Measurements from ENCODE around the gene PKHD1.

DNA sequence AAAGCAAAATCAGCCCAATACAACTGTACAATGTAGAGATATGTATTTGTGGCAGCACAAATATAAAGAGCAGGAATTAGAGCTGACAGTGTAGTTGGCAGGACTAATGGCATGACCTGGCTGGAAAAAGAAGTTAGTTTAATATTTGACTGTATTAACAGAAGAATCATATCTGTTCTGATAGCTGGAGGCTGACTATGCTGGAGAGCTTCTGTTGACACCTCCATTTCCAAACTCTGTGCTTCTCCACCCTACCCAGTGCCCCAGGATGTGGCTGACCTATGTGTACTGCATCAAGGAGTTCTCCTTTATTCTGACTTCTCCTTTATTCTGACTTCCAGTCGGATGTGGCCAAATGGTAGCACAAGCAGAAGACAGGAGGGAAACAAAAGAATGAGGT, 299.3 kb downstream of the PKHD1 start:
- TF ChIP-seq, protein P1, sequence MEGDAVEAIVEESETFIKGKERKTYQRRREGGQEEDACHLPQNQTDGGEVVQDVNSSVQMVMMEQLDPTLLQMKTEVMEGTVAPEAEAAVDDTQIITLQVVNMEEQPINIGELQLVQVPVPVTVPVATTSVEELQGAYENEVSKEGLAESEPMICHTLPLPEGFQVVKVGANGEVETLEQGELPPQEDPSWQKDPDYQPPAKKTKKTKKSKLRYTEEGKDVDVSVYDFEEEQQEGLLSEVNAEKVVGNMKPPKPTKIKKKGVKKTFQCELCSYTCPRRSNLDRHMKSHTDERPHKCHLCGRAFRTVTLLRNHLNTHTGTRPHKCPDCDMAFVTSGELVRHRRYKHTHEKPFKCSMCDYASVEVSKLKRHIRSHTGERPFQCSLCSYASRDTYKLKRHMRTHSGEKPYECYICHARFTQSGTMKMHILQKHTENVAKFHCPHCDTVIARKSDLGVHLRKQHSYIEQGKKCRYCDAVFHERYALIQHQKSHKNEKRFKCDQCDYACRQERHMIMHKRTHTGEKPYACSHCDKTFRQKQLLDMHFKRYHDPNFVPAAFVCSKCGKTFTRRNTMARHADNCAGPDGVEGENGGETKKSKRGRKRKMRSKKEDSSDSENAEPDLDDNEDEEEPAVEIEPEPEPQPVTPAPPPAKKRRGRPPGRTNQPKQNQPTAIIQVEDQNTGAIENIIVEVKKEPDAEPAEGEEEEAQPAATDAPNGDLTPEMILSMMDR (IDR thresholded peaks at IDR 0.05; ENCODE audit: poor library complexity): no peak
- no peak for TF ChIP-seq EZH2 (IDR thresholded peaks at IDR 0.05; ENCODE audit: borderline replicate concordance)

Measured in hepatocyte (in vitro differentiated cells).